ENCODE measurements around the gene TMEM151A. TPM values are rescaled to one million over a fixed set of nuclear protein-coding genes. Genes with fewer than 3 reads are reported as not detected.
"Not testable (repeated sequence)": the region's sequence is repeated elsewhere in the genome, so short reads cannot be mapped to it uniquely, and the experiment has no call there.

TMEM151A gene
- total RNA-seq, 1 experiment from 2014 or later: 0.42 TPM

DNA sequence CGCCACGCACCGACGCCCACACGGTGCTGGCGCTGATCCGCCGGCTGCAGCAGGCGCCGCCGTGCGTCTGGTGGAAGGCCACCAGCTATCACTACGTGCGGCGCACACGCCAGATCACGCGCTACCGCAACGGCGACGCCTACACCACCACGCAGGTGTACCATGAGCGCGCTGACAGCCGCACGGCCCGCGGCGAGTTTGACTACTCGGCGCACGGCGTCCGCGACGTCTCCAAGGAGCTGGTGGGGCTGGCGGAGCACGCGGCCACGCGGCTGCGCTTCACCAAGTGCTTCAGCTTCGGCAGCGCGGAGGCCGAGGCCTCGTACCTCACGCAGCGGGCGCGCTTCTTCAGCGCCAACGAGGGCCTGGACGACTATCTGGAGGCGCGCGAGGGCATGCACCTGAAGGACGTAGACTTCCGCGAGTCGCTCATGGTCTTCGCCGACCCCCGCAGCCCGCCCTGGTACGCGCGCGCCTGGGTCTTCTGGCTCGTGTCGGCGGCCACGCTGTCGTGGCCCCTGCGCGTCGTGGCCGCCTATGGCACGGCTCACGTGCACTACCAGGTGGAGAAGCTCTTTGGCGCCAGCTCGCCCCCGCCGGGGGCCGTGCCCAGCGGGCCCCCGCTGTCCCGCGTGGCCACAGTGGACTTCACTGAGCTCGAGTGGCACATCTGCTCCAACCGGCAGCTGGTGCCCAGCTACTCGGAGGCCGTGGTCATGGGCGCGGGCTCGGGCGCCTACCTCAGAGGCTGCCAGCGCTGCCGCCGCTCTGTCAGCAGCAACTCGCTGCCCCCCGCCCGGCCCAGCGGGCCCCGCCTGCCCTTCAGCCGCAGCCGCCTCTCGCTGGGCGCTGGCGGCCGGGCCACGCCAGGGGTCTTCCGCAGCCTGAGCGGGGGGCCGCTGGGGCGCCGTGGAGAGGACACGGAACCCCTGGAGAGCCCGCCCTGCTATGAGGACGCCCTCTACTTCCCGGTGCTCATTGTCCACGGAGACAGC lies 3.2 kb downstream of the TMEM151A start:
- H3K27me3 ChIP-seq (ENCODE audit: control insufficient read depth, insufficient read depth, low read length): peaks cover 31% of the 10 kb centered on the region
- peak; percentile 55 for DNase-seq
- H3K4me3 ChIP-seq (ENCODE audit: insufficient read depth, low read depth, low read length): no peak overlapping the region
- H3K36me3 ChIP-seq (replicated peaks; ENCODE audit: control insufficient read depth, insufficient read depth, low read length): no peaks in the 10 kb centered on the region

DNA sequence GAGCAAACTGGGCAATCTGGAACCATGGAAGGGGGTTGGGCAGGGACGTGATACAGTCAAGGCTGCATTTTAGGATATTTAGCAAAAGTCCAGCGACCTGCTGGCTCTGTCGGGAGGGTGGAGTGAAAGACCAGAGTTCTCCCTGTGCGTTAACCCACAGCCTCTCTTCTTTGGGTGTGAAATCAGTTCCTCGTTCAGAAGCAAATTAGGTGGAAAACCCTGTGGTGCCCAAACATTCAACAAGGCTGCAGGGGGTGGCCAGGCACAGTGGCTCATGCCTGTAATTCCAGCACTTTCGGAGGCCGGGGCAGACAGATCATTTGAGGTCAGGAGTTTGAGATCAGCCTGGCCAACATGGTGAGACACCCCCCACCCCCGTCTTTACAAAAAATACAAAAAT lies 5.9 kb downstream of the TMEM151A start:
- no peak overlapping the region for H3K4me3 ChIP-seq (ENCODE audit: insufficient read depth, low read depth, low read length)
- peak; percentile 52 for DNase-seq
- H3K36me3 ChIP-seq (replicated peaks; ENCODE audit: control insufficient read depth, insufficient read depth, low read length): no peaks in the 10 kb centered on the region
- peaks cover 6% of the 10 kb centered on the region for H3K27me3 ChIP-seq (ENCODE audit: control insufficient read depth, insufficient read depth, low read length)

DNA sequence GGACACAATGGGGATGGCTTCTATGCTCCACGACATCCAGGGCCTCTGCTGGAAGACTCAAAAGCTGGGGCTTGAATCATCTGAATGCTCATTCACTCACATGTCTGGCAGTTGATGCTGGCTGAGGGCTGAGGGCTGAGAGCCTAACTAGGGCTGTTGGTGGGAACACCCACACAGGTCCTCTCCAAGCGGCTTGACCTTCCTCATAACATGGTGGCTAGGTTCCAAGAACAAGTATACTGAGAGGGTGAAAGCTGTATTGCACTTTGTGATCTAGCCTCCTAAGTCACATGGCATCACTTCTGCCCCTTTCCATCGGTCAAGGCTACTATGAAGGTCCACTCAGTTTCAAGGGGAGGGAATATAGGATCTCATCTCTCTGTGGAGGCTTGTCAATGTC lies 7.5 kb downstream of the TMEM151A start:
- Histone ChIP-seq H3K27me3 (ENCODE audit: control insufficient read depth, insufficient read depth, low read length) (no peaks in the 10 kb centered on the region; the same call in 1 of the 2 replicates), H3K36me3 (replicated peaks; ENCODE audit: control insufficient read depth, insufficient read depth, low read length) (no peaks in the 10 kb centered on the region), H3K4me3 (ENCODE audit: insufficient read depth, low read depth, low read length) (no peak overlapping the region)
- DNase-seq: no peak

DNA sequence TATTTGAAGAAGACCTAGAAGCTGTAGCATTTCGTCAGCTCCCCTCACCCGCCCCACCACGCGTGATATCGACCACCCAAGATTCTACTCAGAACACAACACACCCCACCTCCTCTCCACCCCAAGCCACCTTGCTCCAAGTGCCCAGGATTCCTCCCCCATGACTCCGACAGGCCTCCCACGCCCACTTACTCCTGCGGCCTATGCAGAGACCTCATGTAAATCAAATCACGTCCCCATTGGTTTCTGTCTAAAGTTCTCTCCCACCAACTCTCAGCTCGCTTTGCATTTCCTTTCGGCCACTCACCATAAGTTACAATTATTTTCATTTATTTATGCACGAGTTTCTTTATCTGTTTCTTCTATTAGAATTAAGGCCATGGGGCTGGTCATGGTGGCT lies 11.0 kb downstream of the TMEM151A start:
- Histone ChIP-seq H3K36me3 (replicated peaks; ENCODE audit: control insufficient read depth, insufficient read depth, low read length) (no peaks in the 10 kb centered on the region), H3K4me3 (ENCODE audit: insufficient read depth, low read depth, low read length) (no peak overlapping the region), H3K27me3 (ENCODE audit: control insufficient read depth, insufficient read depth, low read length) (no peaks in the 10 kb centered on the region)
- DNase-seq: peak; percentile 43

DNA sequence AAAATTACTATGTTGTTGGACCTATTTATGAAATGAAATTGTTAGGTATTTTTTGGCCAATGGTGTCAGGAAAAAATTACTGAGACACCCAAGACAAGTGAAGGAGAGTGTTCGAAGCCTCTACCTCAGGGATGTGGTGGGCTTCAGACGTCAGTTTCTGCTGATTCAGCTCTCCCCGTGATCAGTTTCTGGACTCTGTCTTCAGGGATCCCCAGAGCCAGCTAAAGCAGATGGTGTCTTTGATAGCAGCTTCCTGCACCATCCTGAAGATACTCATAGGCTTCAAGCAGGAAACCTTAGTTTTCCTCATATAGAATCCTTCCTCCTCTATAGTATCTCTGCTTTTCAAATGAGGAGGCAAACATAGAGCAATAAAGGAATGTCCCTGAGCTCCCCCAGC lies 17.8 kb downstream of the TMEM151A start:
- Histone ChIP-seq H3K4me3 (ENCODE audit: insufficient read depth, low read depth, low read length) (no peak overlapping the region), H3K36me3 (replicated peaks; ENCODE audit: control insufficient read depth, insufficient read depth, low read length) (no peaks in the 10 kb centered on the region), H3K27me3 (ENCODE audit: control insufficient read depth, insufficient read depth, low read length) (no peaks in the 10 kb centered on the region)
- DNase-seq: no peak

DNA sequence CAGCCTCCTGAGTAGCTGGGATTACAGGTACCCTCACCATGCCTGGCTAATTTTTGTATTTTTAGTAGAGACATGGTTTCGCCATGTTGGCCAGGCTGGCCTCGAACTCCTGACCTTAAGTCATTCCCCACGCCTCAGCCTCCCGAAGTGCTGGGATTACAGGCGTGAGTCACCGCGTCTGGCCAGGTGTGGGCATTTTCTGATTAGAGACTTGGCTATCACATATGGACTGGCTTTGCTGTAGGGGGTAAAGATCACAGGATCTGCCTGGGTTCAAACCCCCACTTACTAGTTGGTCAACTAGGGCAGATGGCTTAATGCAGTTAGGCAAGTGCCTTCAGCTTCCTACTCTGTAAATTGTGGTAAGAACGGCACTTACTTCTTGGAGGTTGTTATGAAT lies 18.6 kb downstream of the TMEM151A start:
- DNase-seq: no peak
- no peak overlapping the region for H3K4me3 ChIP-seq (ENCODE audit: insufficient read depth, low read depth, low read length)
- H3K27me3 ChIP-seq (ENCODE audit: control insufficient read depth, insufficient read depth, low read length): no peaks in the 10 kb centered on the region
- no peaks in the 10 kb centered on the region for H3K36me3 ChIP-seq (replicated peaks; ENCODE audit: control insufficient read depth, insufficient read depth, low read length)

DNA sequence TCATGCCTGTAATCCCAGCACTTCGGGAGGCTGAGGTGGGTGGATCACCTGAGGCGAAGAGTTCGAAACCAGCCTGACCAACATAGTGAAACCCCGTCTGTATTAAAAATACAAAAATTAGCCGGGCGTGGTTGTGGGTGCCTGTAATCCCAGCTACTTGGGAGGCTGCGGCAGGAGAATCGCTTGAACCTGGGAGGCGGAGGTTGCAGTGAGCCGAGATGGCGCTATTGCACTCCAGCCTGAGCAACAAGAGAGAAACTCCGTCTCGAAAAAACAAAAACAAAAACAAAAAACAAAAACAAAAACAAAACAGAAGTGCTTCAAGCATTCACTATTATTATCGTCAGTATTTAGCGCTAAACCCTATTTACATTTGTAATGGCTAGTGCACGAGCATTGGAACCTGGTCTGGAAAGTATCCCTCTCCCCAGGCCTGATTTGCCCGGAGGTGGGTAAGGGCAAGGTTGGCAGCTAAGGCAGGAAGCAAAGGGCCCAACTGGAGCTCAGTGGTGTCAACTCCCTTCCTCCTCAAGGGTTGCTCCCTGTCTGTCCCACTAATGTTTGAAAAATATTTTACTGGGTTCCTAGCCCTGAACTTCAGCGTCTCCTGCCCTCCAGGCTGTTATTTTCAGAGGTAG lies 19.2 kb downstream of the TMEM151A start:
- not testable (repeated sequence) for H3K4me3 ChIP-seq (ENCODE audit: insufficient read depth, low read depth, low read length); H3K36me3 ChIP-seq (replicated peaks; ENCODE audit: control insufficient read depth, insufficient read depth, low read length); H3K27me3 ChIP-seq (ENCODE audit: control insufficient read depth, insufficient read depth, low read length); DNase-seq

DNA sequence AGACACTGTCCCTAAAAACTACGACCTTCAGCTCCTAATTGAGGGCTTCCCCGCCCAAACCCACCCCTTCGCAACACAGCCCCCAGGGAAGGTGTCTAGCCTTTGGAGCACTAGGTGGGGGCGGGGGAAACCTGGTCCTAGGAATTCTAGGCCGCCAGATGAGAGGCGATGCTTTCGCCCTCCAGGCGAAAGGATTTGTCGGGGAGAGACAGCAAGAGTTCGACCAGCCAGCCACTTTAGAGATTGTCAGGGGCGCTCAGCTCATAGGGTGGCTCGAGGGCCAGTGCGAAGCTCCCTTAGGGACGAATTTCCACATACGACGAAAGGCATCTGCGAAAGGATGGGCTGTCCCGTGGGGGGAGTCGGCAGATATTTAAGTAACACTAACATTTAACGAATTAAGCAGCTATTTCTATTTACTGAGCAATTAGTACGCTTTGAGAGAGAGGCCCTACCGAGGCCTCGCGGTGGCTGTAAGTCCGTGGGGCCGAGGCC lies 19.8 kb downstream of the TMEM151A start:
- Histone ChIP-seq H3K27me3 (ENCODE audit: control insufficient read depth, insufficient read depth, low read length) (no peaks in the 10 kb centered on the region), H3K4me3 (ENCODE audit: insufficient read depth, low read depth, low read length) (peak overlapping the region; percentile 76), H3K36me3 (replicated peaks; ENCODE audit: control insufficient read depth, insufficient read depth, low read length) (no peaks in the 10 kb centered on the region)
- peak; percentile 63 for DNase-seq

DNA sequence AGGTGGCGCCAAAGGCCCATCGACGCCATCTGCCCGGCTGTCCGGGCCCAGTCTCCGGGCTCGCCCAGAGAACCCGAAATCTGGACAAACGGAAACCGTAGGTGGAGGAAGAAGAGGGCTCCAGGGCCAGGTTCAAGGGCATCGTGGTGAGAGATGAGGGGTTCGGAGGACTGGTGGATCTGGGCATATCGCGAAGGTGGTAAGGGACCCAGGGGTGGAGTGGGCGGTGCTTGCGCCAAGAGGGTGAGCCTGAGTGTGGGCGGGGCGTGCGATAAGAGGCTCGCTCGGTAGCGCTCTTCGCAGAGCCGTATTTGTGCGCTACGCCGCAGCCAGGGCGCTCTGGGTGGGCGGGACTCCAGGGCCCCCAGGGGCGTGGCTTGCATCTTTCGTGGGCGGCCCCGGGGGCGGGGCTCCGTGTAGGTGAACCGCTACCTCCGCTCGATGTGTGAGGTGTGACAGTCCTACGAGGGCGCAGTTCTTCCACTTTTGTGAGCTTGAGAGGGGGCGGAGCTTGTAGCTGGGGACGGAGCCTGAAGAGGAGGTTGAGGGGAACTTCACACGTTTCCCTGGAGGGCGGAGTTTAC lies 20.4 kb downstream of the TMEM151A start:
- Histone ChIP-seq H3K27me3 (ENCODE audit: control insufficient read depth, insufficient read depth, low read length) (no peaks in the 10 kb centered on the region), H3K36me3 (replicated peaks; ENCODE audit: control insufficient read depth, insufficient read depth, low read length) (no peaks in the 10 kb centered on the region)
- peak; percentile 98 for DNase-seq

DNA sequence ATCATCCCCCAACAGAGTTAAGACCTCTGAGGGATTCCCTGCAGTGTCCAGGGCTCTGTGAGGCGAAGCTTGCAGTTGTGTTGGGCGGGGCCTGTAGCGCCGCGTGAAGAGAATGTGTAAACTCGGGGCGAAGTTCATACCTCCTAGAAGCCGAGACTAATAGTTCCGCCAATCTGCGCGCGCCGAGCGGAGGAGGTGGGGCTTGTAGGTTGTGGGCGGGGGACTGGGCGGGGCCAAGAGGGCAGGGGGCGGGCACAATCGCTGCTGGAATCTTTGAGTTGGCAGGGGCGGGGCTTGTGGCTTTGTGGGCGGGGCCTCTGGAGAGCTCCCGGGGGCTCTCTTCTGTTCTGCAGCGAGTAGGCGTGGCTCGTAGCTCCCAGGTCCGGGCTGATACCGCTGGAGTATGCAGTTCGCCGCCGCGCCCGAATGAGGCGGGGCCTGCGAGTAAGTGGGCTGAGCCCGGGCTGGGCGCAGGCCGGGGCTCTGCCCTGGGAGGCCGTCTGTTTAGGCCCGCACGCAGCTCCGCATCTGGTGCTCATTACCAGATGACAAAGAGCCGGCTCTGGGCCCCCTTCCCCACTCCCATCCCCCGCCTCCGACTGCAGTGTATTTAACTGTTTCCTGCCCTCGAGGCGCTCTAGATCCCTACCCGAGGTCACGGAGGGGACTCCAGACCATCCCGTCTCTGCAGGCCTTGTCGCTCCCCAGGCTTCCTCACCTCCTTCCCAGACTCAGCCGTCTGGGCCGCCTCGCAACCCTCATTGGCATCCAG lies 21.0 kb downstream of the TMEM151A start:
- peak overlapping the region; percentile 76 for H3K4me3 ChIP-seq (ENCODE audit: insufficient read depth, low read depth, low read length)
- peak; percentile 99 for DNase-seq
- H3K27me3 ChIP-seq (ENCODE audit: control insufficient read depth, insufficient read depth, low read length): no peaks in the 10 kb centered on the region
- no peaks in the 10 kb centered on the region for H3K36me3 ChIP-seq (replicated peaks; ENCODE audit: control insufficient read depth, insufficient read depth, low read length)

More for the DNA sequence above, 20.4 kb downstream of the TMEM151A start:
- peak overlapping the region; percentile 76 for H3K4me3 ChIP-seq (ENCODE audit: insufficient read depth, low read depth, low read length)

DNA sequence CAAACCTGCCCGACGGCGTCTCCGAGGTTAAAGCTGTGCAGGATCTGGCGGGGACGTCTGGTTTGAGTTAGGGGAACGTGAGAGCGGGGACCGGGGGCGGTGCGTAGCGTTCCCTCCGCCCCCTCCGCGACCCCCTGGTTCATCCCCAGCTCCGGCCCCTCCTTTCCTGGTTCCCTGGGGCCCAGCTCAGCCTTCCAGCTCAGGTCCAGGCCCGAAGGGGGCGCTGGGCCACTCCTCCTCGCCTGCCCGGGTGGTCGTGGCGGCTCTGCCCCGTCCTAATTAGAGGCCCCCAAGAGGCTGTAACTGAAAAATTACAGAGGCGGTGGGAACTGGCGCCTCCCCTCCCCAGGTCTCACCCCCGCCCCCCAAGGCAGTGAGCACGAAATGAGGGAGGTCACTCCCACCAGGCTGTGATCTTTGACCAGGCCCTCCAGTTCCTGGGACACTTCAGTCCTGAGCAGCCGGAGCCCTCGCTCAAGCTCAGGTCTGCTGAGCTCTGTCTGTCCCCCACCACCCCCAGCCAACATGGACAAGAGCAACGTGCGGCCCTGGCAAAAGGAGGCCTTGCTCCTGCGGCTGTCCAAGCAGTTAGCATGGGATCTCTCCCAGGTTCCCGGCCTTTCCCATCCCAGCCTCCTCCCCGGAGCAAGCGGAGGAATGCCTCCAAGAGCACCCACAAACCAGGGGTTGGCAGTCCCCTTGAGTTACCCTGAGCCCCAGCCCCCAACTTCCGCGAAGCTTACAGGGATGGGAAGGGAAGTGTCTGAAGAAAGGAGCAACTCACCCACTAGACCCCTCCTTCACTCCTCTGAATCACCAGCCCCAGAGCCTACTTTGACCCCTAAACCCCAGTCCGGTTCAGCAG lies 21.9 kb downstream of the TMEM151A start:
- no peaks in the 10 kb centered on the region for H3K36me3 ChIP-seq (replicated peaks; ENCODE audit: control insufficient read depth, insufficient read depth, low read length)
- DNase-seq: peak; percentile 91

DNA sequence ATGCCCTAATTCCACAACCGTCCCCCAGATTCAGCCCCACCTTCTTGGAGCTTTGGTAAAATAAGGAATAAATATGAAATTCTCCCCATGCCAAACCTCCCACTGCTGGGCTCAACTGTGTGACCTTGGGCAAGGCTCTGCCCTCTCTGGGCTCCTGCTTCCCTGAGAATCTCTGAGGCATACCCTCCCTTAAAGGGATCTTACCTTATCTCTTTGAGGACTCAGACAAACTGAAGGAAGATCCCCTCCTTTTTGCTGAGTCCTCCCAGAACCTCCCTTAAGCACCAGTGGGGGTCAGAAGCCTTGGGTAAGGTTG lies 22.4 kb downstream of the TMEM151A start:
- no peaks in the 10 kb centered on the region for H3K27me3 ChIP-seq (ENCODE audit: control insufficient read depth, insufficient read depth, low read length)
- no peaks in the 10 kb centered on the region for H3K36me3 ChIP-seq (replicated peaks; ENCODE audit: control insufficient read depth, insufficient read depth, low read length)
- DNase-seq: no peak
- no peak overlapping the region for H3K4me3 ChIP-seq (ENCODE audit: insufficient read depth, low read depth, low read length)

More for the DNA sequence above, 21.9 kb downstream of the TMEM151A start:
- Histone ChIP-seq H3K27me3 (ENCODE audit: control insufficient read depth, insufficient read depth, low read length) (no peaks in the 10 kb centered on the region), H3K4me3 (ENCODE audit: insufficient read depth, low read depth, low read length) (peak overlapping the region; percentile 57)

DNA sequence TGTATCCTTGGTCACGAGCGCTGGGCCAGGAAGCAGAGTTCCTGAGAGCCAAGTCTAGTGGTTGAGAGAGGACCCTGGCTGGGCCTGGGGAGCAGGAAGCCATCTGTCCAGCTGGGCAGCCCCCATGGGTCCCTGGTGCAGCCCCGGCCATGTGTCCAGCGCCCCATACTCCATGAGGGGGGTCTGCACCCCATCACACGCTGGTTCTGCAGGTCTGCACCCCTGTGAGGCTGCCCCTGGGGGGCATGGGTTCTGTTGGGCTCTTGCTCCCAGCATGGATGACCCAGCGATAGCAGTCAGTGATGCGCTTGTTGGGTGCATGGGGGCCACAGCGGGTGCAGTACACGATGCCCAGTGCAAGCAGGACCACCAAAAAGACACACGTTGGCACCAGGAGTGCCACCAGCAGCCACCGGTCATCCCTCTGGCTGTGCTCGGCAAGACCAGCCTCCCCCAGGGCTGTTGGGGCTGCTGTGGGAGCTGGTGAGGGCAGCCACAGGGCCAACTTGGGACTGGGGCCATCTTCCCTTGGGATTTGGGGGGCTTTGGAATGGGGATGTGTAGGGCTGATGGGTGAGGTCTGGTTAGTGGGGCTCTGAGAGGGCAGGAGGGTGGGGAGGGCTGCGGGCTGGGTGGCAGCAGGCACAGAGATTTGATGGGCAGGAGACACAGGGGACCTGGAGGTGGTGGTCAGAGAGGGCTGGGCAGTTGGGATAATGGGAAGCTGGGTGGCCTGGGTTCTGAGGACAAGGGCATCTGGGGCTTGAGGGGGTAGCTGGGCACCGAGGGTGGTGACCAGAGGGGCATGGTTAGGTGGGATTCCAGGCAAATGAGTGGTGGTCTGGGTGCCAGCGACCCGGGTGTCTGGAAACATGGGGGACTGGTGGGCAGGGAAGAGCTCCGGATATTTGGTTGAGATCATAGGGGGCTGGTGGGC lies 23.1 kb downstream of the TMEM151A start:
- H3K4me3 ChIP-seq (ENCODE audit: insufficient read depth, low read depth, low read length): no peak overlapping the region

More for the DNA sequence above, 23.1 kb downstream of the TMEM151A start:
- Histone ChIP-seq H3K36me3 (replicated peaks; ENCODE audit: control insufficient read depth, insufficient read depth, low read length) (no peaks in the 10 kb centered on the region), H3K27me3 (ENCODE audit: control insufficient read depth, insufficient read depth, low read length) (no peaks in the 10 kb centered on the region)
- DNase-seq: no peak
